GM12865 (cell line): ENCODE results near the gene HOXB3.
"Not testable (repeated sequence)": the region's sequence is repeated elsewhere in the genome, so short reads cannot be mapped to it uniquely, and the experiment has no call there.

ENCODE experiments used
- DNase-seq: peaks from one replicate; pipeline ENCODE4 v3.0.0; 2010; ENCODE audit warnings: low read depth
- H3K4me3 ChIP-seq: 2 replicates; pipeline ENCODE4 v1.5.1; 2011; ENCODE audit warnings: mild to moderate bottlenecking, low read depth, low read length, control low read depth
- TF ChIP-seq, protein P1 (sequence below): IDR thresholded peaks from 2 replicates; pipeline ENCODE4 v1.5.1; 2011; ENCODE audit warnings: low read length, control low read depth, low read depth, inconsistent platforms; ENCODE audit not compliant: insufficient read depth; ENCODE audit errors: missing control alignments

Gene HOXB3

DNA sequence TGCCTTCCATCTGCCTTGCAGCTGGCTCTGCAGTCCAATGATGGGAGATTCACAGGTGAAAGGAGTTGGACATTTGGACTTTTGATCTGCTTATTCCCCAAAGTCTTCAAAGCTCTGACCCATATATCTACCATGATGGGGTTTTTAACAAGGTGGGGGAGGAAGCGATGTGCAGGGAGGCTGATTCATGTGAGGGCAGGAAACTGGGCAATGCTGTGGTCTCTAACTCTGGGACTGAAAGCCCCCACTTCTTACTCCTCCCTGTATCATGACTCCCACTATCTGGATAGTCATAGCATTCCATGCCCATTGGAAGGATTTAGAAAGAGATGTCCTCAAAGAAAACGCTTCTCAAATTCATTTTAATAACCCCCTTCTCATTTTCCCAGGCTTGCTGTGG, 75.6 kb downstream of the HOXB3 start:
- peak; percentile 21 for DNase-seq
- TF ChIP-seq, protein P1, sequence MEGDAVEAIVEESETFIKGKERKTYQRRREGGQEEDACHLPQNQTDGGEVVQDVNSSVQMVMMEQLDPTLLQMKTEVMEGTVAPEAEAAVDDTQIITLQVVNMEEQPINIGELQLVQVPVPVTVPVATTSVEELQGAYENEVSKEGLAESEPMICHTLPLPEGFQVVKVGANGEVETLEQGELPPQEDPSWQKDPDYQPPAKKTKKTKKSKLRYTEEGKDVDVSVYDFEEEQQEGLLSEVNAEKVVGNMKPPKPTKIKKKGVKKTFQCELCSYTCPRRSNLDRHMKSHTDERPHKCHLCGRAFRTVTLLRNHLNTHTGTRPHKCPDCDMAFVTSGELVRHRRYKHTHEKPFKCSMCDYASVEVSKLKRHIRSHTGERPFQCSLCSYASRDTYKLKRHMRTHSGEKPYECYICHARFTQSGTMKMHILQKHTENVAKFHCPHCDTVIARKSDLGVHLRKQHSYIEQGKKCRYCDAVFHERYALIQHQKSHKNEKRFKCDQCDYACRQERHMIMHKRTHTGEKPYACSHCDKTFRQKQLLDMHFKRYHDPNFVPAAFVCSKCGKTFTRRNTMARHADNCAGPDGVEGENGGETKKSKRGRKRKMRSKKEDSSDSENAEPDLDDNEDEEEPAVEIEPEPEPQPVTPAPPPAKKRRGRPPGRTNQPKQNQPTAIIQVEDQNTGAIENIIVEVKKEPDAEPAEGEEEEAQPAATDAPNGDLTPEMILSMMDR: no peak
- H3K4me3 ChIP-seq: peak overlapping the region; percentile 18; the same call in 1 of the 2 replicates

DNA sequence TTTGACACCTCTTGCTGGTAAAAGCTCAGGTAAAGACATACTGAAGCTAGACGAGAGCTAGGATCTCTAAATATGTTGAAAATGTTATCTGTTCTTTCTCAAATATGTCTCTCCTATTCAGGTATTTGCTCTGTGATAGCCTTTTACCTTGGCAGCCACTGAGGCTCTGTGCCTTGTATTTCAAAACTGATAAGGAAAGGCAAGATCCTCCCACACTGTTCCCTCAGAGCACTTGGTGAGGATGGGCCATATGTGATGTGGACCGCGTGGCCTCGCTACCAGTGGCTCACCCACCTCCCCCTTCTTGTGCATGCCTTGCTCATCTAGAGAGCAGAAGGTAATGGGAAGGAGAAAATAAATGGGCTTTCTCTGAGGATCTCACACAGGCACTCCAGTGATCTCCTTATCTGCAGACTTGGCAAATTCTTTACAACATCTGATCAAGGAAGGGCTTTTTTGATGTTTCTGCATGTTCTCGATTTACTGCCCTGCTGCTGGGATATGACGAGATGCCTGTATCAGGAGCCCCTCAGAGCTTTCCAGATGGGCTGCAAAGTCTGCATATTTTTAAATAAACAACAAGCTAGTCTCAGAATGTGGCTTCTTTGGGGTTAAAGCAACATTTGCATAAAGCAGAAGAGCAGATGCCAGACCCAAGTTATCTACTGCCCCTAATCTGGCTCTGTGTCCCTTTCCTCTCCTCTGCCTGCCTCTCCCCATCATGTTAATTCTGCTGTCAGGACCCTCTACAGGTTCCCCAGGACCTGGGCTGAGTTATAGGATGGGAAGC, 76.2 kb downstream of the HOXB3 start:
- peak; percentile 52 for DNase-seq
- TF ChIP-seq, protein P1: no peak
- peak overlapping the region; percentile 18; the same call in 1 of the 2 replicates for H3K4me3 ChIP-seq

DNA sequence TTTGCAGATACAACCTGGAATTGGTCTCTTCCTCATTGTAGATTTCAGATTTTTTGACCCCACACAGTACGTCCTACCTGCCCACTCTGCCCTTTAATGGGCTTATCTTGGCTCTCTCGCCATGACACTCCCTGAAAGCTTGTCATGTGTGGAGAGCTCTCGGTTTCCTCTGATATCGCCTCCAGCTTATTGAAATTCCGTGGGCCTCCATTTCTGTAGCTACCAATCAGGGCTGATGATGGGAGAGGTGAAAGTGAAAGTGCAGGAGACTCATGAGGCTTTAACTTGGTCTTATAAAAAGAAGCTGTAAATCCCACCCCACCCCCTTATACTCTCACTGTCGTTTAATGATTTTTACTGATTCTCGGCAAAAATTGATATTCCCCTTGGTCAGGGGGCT, 76.9 kb downstream of the HOXB3 start:
- peak; percentile 40 for DNase-seq
- no peak overlapping the region for H3K4me3 ChIP-seq
- TF ChIP-seq, protein P1: no peak

DNA sequence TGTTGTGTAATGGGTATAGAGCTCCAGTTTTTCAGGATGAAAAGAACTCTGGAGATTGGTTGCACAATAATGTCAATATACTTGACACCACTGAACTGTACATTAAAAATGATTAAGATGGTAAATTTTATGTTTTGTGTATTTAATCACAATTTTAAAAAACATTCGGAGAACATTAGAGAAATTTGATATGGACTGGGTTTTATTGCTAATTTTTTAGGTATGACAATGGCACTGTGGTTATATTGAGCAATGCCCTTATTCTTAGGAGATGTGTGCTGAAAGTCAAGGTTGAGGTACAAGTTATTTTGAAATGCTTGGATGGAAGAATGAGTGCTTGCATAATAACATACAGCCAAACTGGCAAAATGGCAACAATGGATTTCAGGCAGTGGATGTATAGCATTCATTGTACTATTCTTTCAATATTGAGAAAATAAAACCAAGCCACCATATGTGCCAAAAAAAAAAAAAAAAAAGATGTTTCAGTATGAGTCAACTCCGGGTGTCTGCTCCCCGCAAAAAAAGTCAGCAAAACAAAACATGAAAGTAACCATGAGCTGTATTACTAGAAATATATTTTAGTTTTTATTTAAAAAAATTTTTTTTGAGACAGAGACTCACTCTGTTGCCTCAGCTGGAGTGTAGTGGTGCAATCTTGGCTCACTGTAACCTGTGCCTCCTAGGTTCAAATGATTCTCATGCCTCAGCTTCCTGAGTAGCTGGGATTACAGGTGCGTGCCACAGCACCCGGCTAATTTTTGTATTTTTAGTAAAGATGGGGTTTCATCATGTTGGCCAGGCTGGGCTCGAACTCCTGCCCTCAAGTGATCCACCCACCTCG, 79.1 kb downstream of the HOXB3 start:
- peak; percentile 86 for DNase-seq
- TF ChIP-seq, protein P1: no peak
- no peak overlapping the region for H3K4me3 ChIP-seq

DNA sequence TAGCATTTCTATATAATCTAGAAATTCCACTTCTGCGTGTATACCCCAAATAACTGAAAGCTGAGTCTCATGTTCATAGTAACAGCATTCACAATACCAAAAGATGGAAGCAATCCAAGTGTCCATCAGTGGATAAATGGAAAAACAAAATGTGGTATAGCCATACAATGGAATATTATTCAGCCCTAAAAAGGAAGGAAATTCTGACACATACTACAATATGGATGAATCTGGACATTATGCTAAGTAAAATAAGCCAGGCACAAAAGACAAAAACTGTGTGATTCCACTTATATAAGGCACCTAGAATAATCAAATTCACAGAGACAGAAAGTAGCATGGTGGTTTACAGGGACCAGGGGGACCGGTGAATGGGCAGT, 79.7 kb downstream of the HOXB3 start:
- DNase-seq: no peak
- no peak overlapping the region for H3K4me3 ChIP-seq
- TF ChIP-seq, protein P1: no peak

DNA sequence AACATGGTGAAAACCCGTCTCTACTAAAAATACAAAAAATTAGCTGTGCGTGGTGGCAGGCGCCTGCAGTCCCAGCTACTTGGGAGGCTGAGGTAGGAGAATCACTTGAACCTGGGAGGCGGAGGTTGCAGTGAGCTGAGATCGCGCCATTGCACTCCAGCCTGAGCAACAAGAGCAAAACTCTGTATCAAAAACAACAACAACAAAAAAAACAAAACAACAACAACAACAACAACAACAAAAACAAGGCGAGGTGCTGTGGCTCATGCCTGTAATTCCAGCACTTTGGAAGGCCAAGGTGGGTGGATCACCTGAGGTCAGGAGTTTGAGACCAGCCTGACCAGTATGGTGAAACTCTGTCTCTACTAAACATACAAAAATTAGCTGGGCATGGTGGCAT, 80.3 kb downstream of the HOXB3 start:
- H3K4me3 ChIP-seq, DNase-seq: not testable (repeated sequence)

DNA sequence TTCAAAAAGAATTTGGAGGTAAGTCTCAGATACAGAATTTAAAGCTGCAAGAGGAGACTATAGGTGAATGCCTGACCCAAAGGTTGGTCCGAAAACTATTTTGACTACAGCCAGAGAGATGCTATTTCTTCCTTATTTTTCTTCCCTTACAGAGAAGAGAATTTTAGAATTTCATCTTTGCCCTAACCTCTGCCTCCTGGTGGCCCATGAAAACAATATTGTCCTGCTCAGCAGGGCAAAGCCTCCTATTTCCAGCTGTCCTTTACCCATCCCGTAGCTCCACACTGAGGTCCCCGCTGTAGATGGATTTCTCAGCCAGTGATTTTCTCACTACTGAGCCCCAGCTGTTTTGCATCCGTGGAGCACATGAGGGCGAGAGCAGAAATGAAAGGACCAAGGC, 83.8 kb downstream of the HOXB3 start:
- no peak for DNase-seq
- TF ChIP-seq, protein P1: no peak
- H3K4me3 ChIP-seq: no peak overlapping the region
